ENCODE results near the gene PRRC2C. TPM values are rescaled to one million over a fixed set of nuclear protein-coding genes. Genes with fewer than 3 reads are reported as not detected.

PRRC2C gene
- total RNA-seq, 4 donors from 2014 or later = 59.7 to 114 (median 88.0) TPM

DNA sequence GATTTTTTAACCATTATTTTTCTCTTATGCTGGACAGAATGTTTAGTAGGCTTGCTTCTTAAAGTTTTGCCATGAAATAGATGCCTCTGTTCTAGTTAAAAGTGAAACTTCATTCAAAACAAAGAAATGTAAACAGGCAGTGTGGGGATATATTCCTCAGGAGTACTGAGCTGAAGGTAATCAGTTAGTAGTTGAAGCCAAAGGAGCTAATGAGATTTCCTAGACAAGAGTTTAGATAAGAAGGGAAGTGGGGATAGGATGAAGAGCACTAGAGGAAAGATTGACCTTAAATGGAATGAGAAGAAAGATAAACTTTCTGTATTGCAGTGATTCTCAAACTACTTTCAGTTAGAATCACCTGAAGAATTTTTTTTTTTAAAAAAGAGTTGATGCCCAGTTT is 23.9 kb downstream of the PRRC2C start:
- TF ChIP-seq, protein P1, sequence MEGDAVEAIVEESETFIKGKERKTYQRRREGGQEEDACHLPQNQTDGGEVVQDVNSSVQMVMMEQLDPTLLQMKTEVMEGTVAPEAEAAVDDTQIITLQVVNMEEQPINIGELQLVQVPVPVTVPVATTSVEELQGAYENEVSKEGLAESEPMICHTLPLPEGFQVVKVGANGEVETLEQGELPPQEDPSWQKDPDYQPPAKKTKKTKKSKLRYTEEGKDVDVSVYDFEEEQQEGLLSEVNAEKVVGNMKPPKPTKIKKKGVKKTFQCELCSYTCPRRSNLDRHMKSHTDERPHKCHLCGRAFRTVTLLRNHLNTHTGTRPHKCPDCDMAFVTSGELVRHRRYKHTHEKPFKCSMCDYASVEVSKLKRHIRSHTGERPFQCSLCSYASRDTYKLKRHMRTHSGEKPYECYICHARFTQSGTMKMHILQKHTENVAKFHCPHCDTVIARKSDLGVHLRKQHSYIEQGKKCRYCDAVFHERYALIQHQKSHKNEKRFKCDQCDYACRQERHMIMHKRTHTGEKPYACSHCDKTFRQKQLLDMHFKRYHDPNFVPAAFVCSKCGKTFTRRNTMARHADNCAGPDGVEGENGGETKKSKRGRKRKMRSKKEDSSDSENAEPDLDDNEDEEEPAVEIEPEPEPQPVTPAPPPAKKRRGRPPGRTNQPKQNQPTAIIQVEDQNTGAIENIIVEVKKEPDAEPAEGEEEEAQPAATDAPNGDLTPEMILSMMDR (IDR thresholded peaks at IDR 0.05) = no peak
- TF ChIP-seq POLR2A (IDR thresholded peaks at IDR 0.05) = no peak
- intact Hi-C loops (cut with DNase I) = no loop called here
- no peak overlapping the region for H3K27ac ChIP-seq
- peaks cover 0 to 14% (median 0%) of the 10 kb centered on the region in 3 donors for H3K36me3 ChIP-seq
- H3K4me1 ChIP-seq = peaks cover 3 to 59% (median 13%) of the 10 kb centered on the region in 3 donors
- no peaks in the 10 kb centered on the region for H3K9me3 ChIP-seq
- no peak overlapping the region for H3K4me3 ChIP-seq
- H3K27me3 ChIP-seq = no peaks in the 10 kb centered on the region
- no peak for DNase-seq

DNA sequence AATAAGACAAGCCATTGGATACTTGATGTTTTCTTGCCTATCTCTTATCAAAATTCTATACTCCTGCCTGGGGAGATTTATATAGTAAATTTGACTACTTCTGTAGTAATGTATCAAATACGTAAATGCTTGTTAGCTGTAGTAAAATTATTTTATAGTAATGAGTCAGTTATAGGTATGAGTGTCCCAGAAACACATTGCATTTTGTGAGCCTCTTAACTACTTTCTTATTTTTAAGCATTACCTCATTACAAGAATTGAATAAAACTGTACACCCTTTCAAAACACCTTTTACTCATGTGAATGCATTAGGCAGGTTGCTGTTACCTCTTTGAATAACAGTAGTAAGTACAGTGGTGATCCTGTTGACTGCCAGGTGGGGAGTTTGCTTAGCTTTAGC is 28.4 kb downstream of the PRRC2C start:
- Histone ChIP-seq H3K9me3 (no peaks in the 10 kb centered on the region), H3K27me3 (no peaks in the 10 kb centered on the region), H3K27ac (no peak overlapping the region), H3K4me1 (peaks cover 0 to 26% (median 0%) of the 10 kb centered on the region in 3 donors), H3K4me3 (no peak overlapping the region), H3K36me3 (peaks cover 0 to 59% (median 9%) of the 10 kb centered on the region in 3 donors)
- intact Hi-C loops (cut with DNase I) = no loop called here
- no peak for TF ChIP-seq POLR2A (IDR thresholded peaks at IDR 0.05)
- TF ChIP-seq, protein P1 (IDR thresholded peaks at IDR 0.05) = no peak
- no peak for DNase-seq
- 0% methylated on average over 1 of the region's 1 CpG for WGBS, 2 donors

DNA sequence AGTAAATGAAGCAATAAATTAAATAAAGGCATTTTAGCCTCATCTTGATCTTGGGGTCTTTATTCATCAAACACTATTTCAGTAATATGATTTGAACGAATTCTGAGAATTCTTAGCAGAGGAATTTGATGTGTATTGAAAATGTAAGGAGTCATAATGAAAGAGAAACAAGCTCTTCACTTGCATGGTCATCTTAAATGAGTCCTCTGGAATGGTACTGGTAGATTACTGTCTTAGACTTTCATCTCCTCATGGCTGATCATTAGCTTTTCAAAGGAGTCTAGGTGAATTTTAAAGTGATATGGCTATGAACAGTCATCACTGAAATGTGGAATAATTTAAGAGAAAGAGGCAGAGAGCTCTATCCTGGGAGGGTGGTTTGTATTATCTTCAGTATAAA is 30.0 kb downstream of the PRRC2C start:
- intact Hi-C loops (cut with DNase I) = no loop called here
- no peak for DNase-seq
- Histone ChIP-seq H3K27ac (no peak overlapping the region), H3K27me3 (no peaks in the 10 kb centered on the region), H3K36me3 (peaks cover 0 to 75% (median 9%) of the 10 kb centered on the region in 3 donors), H3K9me3 (no peaks in the 10 kb centered on the region), H3K4me3 (no peak overlapping the region), H3K4me1 (peaks cover 0 to 18% (median 0%) of the 10 kb centered on the region in 3 donors)
- TF ChIP-seq, protein P1 (IDR thresholded peaks at IDR 0.05) = no peak
- TF ChIP-seq POLR2A (IDR thresholded peaks at IDR 0.05) = no peak
- WGBS, 2 donors = 76 to 97% methylated on average over 1 of the region's 1 CpG

DNA sequence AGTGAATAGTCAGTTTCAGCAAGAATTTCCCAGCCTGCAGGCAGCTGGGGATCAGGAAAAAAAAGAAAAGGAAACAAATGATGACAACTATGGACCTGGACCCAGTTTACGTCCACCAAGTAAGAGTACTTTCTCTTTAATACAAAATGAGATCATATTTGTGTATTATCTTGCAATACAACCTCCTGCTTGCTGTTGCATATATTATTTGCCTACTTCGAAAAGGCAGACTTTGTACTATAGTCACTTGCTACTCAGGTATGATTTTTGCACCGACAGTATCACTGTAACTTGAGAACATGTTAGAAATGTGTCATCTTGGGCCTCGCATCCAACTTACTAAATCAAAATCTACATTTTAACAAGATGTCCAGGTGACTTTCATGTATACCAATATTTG is 30.4 kb downstream of the PRRC2C start:
- peaks cover 0 to 79% (median 9%) of the 10 kb centered on the region in 3 donors for H3K36me3 ChIP-seq
- DNase-seq = no peak
- H3K4me3 ChIP-seq = no peak overlapping the region
- TF ChIP-seq, protein P1 (IDR thresholded peaks at IDR 0.05) = no peak
- no peak for TF ChIP-seq POLR2A (IDR thresholded peaks at IDR 0.05)
- H3K9me3 ChIP-seq = no peaks in the 10 kb centered on the region
- H3K4me1 ChIP-seq = peaks cover 0 to 18% (median 0%) of the 10 kb centered on the region in 3 donors
- intact Hi-C loops (cut with DNase I) = no loop called here
- H3K27ac ChIP-seq = no peak overlapping the region
- no peaks in the 10 kb centered on the region for H3K27me3 ChIP-seq
- WGBS, 2 donors = 91 to 92% methylated on average over 4 of the region's 4 CpGs

DNA sequence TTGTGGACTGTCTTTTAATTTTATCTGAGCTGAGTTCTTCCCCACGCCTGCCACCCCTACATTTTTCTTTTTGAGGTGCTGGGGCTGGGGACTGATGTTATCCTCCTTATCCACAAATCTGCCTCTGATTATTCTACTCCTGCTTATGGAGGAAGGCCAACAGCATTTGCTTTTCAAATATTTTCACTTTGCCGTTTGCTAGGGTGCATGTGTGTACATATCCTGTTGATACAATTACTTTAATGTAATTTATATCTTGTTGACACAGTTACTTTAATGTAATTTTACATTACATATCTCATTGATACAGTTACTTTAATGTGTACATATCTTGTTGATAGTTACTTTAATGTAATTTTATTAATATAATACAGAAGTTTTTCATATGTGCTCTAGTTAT is 36.2 kb downstream of the PRRC2C start:
- H3K36me3 ChIP-seq = peaks cover 21 to 100% (median 24%) of the 10 kb centered on the region in 3 donors

More for the DNA sequence above, 36.2 kb downstream of the PRRC2C start:
- H3K27ac ChIP-seq = no peak overlapping the region
- H3K4me1 ChIP-seq = no peaks in the 10 kb centered on the region
- 59 to 70% methylated on average over 2 of the region's 2 CpGs for WGBS, 2 donors
- no peak overlapping the region for H3K4me3 ChIP-seq
- H3K9me3 ChIP-seq = no peaks in the 10 kb centered on the region
- no peaks in the 10 kb centered on the region for H3K27me3 ChIP-seq
- no peak for TF ChIP-seq POLR2A (IDR thresholded peaks at IDR 0.05)
- TF ChIP-seq, protein P1 (IDR thresholded peaks at IDR 0.05) = no peak
- intact Hi-C loops (cut with DNase I) = no loop called here
- DNase-seq = no peak
